SHP77 (cell line): Measurements from ENCODE around the gene LHPP.

ENCODE experiments used
- DNase-seq, 2 experiments: peaks; one replicate each; lab custom pipeline; 2025; lab: John Stamatoyannopoulos, UW

Gene LHPP

GRCh38 chr10:124447751-124448466 is 13.7 kb upstream of the LHPP start:
- DNase-seq: no peak

GRCh38 chr10:124448696-124449169 is 12.9 kb upstream of the LHPP start:
- DNase-seq: no peak

- no peak for DNase-seq
Observed at GRCh38 chr10:124449170-124450011, 12.2 kb upstream of the LHPP start.

GRCh38 chr10:124450012-124450782 is 11.4 kb upstream of the LHPP start, which contains the start of gene NKX1-2:
TSS of gene NKX1-2 (minus strand) at chr10:124450035. CDS start at chr10:124449943, 92 bp downstream.
- no peak for DNase-seq

GRCh38 chr10:124450783-124451057 is 10.9 kb upstream of the LHPP start:
- DNase-seq: no peak

GRCh38 chr10:124451276-124451675 is 10.3 kb upstream of the LHPP start:
- DNase-seq: no peak

- no peak for DNase-seq
Observed at GRCh38 chr10:124453960-124454610, 7.5 kb upstream of the LHPP start.

- no peak for DNase-seq
Observed at GRCh38 chr10:124455441-124455840, 6.2 kb upstream of the LHPP start.

GRCh38 chr10:124458473-124458872 is 3.1 kb upstream of the LHPP start:
- no peak for DNase-seq

GRCh38 chr10:124458889-124459288 is 2.7 kb upstream of the LHPP start:
- no peak for DNase-seq

GRCh38 chr10:124459395-124459794 is 2.2 kb upstream of the LHPP start:
- DNase-seq: no peak

GRCh38 chr10:124460144-124460543 is 1.5 kb upstream of the LHPP start:
- DNase-seq: no peak

- no peak for DNase-seq
Observed at GRCh38 chr10:124462348-124462695, 699 bp downstream of the LHPP start.

- no peak for DNase-seq
Observed at GRCh38 chr10:124464028-124464965, 2.7 kb downstream of the LHPP start.

GRCh38 chr10:124465003-124465776 is 3.6 kb downstream of the LHPP start:
- no peak for DNase-seq

- DNase-seq: no peak
Observed at GRCh38 chr10:124465777-124466488, 4.3 kb downstream of the LHPP start.

GRCh38 chr10:124467165-124467564 is 5.5 kb downstream of the LHPP start:
- no peak for DNase-seq

- no peak for DNase-seq
Observed at GRCh38 chr10:124468624-124469023, 7.0 kb downstream of the LHPP start.

GRCh38 chr10:124469956-124470484 is 8.4 kb downstream of the LHPP start:
- DNase-seq: no peak
